SHP77 treated with DMSO at 0.1 percent for 48 hours (cell line): Measurements from ENCODE around the gene LEFTY2.
"Not testable (repeated sequence)": the region's sequence is repeated elsewhere in the genome, so short reads cannot be mapped to it uniquely, and the experiment has no call there.

Experiments used
- DNase-seq: peaks from one replicate; lab custom pipeline; 2025; lab: John Stamatoyannopoulos, UW

LEFTY2 gene

GRCh38 chr1:225899044-225899925, 41.7 kb downstream of the LEFTY2 start:
- no peak for DNase-seq

GRCh38 chr1:225897595-225898514, 43.2 kb downstream of the LEFTY2 start:
- DNase-seq: no peak

GRCh38 chr1:225896937-225897549, 44.0 kb downstream of the LEFTY2 start:
- DNase-seq: peak; percentile 16

GRCh38 chr1:225896494-225896893, 44.5 kb downstream of the LEFTY2 start:
- no peak for DNase-seq

GRCh38 chr1:225892307-225892706, 48.7 kb downstream of the LEFTY2 start:
- DNase-seq: no peak

- DNase-seq: no peak
These were observed 49.6 kb downstream of the LEFTY2 start for GRCh38 chr1:225891229-225891972.

GRCh38 chr1:225890346-225891228, 50.4 kb downstream of the LEFTY2 start:
- no peak for DNase-seq

- no peak for DNase-seq
These were observed 51.3 kb downstream of the LEFTY2 start for GRCh38 chr1:225889743-225890142.

- no peak for DNase-seq
These were observed 52.0 kb downstream of the LEFTY2 start, which contains the start of gene LEFTY1 for GRCh38 chr1:225888898-225889601. TSS of gene LEFTY1 (minus strand) at chr1:225889146. CDS start at chr1:225889066, 80 bp downstream.

- DNase-seq: no peak
These were observed 52.6 kb downstream of the LEFTY2 start for GRCh38 chr1:225888289-225888897.

- DNase-seq: not testable (repeated sequence)
These were observed 53.3 kb downstream of the LEFTY2 start for GRCh38 chr1:225887554-225888288.

- DNase-seq: no peak
These were observed 54.0 kb downstream of the LEFTY2 start for GRCh38 chr1:225887030-225887314.
